ENCODE measurements around the gene ANKRD17.

GRCh38 chr4:73142995-73143547 lies 115.5 kb downstream of the ANKRD17 start:
- TF ChIP-seq IRF9 (tag; IDR thresholded peaks at IDR 0.05): no peak
- TF ChIP-seq CHD2 (IDR thresholded peaks at IDR 0.05; ENCODE audit: low read depth, low read length): no peak
- no peak for TF ChIP-seq ZNF830 (CRISPR knock-in tag; IDR thresholded peaks at IDR 0.05)
- TF ChIP-seq EGR1 (conservative IDR thresholded peaks at IDR 0.05): no peak
